C4-2B (cell line): ENCODE data around the gene UBE2U.

Experiments
- CTCF ChIP-seq: fragments of 450-650 bp; conservative IDR thresholded peaks from 2 replicates; pipeline ENCODE4 v1.5.1; 2017; ENCODE audit warnings: mild to moderate bottlenecking
- ZFX ChIP-seq: fragments of 450-650 bp; IDR thresholded peaks from 2 replicates; pipeline ENCODE4 v1.6.1; 2017

GRCh38 chr1:64268653-64269557, 65.5 kb downstream of the UBE2U start:
- TF ChIP-seq CTCF (peak; percentile 84), ZFX (no peak)
